HG03442 (cell line): Measurements from ENCODE around the gene ODAD4.

Experiments used
- ATAC-seq: cut with Tn5 transposase; IDR thresholded peaks from one replicate; pipeline ENCODE4 v1.9.1; 2021; ENCODE audit warnings: mild to moderate bottlenecking, moderate library complexity; ENCODE audit not compliant: unreplicated experiment

The ODAD4 gene, protein sequence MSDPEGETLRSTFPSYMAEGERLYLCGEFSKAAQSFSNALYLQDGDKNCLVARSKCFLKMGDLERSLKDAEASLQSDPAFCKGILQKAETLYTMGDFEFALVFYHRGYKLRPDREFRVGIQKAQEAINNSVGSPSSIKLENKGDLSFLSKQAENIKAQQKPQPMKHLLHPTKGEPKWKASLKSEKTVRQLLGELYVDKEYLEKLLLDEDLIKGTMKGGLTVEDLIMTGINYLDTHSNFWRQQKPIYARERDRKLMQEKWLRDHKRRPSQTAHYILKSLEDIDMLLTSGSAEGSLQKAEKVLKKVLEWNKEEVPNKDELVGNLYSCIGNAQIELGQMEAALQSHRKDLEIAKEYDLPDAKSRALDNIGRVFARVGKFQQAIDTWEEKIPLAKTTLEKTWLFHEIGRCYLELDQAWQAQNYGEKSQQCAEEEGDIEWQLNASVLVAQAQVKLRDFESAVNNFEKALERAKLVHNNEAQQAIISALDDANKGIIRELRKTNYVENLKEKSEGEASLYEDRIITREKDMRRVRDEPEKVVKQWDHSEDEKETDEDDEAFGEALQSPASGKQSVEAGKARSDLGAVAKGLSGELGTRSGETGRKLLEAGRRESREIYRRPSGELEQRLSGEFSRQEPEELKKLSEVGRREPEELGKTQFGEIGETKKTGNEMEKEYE

DNA sequence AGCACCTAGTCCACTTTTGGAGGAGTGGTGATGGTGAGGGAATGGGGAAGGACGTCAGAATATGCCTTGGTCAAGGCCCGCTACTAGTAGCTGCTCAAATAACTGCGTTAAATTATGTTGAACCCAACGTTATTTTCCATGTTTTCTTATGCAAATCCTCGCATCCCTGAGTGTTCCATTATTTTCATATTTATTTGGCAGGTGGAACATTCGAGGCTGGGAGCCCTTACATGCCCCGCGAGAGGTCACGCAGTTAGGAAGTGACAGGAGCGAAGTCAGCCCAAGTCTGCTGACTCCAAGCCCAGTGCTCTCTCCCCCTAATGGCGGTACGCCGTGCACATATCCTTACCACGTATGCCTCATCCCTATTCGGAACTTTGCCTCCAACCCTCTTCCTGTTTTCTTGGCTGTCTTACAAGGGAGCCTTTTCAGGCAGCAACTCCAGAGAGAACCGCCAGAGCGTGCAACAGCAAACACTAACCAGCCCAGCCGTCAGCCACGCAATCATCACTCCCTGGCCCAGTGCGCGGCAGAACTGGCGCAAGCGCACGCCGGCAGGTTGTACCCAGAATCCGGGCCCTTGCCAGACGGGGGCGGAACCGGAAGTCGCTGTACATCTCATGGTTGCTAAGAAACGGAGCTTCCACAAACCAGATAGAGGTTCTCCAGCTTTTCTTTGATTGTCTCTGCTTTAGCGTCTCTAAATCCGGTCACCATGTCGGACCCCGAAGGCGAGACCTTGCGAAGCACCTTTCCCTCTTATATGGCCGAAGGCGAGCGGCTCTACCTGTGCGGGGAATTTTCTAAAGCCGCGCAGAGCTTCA lies at the start of gene ODAD4:
Gene ODAD4, plus strand, starts transcription at position 609 of the 824 bp plus-strand sequence. Its CDS starts 107 bp downstream, at position 716.
- ATAC-seq: peak; percentile 90

DNA sequence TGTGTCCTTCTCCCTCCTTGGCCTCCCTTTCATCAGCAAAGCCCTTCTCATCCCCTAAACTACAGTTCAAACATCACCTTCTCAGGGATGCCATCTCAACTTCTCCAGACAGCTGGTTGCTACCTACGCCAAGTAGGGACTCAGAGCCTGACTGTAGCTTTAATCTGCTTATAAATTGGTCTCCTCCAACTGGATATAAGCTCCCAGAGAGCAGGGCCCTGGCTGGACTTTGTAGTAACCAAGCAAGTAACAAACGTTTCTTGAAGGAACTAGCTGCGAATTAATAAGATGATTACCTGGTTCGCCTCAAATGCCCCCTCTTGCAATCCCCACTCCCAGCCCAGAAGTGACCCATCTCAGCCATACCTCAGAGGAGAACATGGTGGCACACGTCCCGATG lies 47.7 kb upstream of the ODAD4 start:
- ATAC-seq: no peak

DNA sequence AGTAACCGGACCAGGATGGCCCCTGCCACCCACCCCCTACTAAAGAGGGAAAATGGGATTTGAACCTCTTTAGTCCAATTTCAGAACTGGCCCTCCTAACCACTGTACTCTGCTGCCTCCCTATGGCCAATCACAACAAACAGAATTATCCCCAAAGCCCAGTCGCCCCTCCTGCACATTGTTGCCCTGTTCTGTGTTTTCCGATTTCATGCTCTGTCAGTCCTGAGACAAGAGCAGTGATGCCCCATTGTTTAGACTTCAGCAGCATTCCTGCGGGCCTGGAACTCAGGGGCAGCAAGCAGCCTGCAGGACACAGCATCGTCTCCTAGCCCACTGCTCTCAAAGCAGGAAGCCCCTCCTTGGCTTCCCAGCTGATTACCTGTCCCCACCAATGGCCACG lies 44.7 kb upstream of the ODAD4 start:
- no peak for ATAC-seq

DNA sequence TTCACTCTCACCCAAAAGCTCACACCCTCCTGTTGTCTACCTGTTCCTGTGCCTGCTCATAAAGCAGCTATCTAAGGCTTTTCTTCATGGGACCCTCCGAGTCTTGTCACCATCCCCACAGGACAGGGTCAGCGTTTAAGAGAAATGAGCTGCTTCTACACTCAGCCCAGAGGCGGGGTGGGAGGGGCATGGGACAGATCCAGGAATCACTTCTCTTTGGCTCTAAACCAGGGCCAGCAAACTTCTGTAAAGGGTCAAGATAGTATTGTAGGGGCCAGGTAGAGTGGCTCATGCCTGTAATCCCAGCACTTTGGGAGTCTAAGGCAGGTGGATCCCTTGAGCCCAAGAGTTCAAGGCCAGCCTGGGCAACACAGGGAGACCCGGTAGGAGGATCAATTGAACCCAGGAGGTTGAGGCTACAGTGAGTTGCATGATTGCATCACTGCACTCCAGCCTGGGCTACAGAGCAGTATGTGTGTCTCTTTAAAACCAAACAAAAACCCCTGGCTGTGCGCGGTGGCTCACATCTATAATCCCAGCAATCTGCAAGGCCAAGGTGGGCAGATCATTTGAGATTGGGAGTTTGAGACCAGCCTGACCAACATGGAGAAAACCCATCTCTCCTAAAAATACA lies 42.0 kb upstream of the ODAD4 start:
- no peak for ATAC-seq

DNA sequence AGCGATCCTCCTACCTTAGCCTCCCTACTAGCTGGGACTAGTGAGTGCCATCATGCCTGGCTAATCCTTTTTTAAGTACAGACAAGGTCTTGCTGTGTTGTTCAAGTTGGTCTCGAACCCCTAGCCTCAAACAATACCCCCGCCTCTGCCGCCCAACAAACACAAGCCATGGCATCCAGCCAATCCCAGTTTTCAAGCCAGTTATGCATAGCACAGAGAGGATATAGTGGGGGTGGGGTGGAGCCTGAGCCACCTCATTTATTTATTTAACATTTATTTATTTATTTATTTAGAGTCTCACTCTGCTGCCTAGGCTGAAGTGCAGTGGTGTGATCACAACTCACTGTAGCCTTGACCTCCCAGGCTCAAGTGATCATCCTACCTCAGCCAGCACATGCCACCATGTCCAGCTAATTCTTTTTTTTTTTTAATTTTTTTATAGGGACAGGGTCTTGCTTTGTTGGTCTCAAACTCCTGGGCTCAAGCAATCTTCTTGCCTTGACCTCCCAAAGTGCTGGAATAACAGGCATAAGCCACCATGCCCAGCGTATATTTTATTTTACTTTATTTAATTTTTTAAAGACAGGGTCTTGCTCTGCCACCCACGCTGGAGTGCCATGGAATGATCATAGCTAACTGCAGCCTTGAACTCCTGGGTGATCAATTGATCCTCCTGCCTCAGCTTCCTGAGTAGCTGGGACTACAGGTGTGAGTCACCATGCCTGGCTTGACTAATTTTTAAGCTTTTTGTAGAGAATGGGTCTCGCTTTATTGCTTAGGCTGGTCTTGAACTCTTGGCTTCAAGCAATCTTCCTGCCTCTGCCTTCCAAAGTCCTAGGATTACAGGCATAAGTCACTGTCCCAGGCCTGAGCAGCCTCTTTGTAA lies 39.0 kb upstream of the ODAD4 start:
- ATAC-seq: no peak

DNA sequence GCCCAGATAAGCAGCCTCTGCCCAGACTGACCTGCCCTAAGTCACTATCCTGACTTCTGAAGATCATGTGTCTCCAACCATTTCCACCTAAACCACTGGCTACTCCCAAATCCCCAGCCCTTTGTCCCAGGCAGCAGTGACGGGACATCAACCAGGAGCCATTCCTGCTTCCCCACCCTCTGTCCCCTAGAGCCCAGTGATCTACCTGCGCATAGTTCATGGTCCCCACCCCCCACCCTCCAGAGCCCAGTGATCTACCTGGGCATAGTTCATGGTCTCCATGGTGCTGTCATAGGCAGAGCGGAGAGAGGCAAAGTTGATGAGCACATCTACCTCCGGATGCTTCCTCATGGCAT lies 38.4 kb upstream of the ODAD4 start:
- ATAC-seq: no peak

DNA sequence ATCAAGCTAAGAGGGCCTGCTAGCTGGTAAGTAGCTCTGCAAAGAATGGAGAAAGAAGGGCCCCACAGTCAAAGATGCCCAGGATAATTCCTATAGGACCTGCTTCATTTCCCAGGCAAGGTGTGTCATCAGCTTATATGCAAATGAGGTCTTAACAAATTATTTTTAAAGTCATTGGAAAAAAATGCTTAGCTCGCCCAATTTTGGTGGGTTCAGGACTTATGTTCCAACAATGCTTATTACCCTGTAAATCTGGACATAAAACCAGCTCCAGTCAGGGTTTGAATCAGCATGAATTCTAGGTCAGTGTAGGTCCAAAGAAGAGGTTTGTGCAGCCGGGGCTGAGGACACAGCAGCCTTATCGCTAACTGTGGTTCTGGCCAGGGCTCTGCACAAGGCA lies 37.0 kb upstream of the ODAD4 start:
- ATAC-seq: no peak

DNA sequence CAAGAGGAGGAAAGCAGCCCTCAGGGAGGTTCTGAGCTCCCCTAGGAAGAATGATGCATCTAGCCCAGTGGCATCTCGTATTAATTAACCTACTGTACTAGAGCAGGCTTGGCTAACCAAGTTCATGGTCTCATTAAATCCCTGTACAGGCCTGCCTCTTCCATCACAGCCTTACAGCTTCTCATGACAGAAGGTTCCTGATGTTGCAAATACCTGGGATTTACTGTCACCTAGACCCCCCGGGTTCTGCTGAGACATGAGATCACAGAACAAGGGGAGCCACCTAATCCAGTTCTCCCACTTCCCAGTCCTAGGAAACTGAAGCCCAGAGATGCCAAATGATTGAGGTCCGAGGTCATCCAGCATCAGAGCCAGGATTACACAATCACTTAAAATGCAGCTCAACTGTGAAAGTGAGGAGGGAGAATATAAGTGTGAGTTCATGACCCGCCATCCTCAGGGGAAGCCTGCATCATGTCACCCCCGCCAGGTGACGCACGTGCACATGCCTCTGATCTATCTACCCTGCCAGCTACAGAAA lies 35.6 kb upstream of the ODAD4 start:
- ATAC-seq: no peak

DNA sequence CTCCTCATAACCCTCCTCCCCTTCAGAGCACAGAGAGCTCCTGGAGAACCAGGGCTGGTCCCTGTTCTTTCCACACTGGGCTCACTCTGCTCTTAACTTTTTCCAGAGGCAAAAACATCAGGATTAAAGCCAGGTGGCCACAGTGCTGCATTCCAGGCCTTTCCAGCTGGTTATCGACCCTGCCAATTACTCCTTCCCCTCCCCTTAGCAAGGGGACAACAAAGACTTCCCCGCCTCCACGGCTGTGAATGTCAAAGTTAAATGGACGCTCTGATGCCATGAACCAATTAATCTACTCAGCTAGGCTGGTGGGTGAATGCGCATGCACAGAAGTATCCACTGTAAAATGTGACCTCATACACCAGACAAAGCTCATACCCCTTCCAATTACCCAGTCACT lies 34.8 kb upstream of the ODAD4 start:
- no peak for ATAC-seq

DNA sequence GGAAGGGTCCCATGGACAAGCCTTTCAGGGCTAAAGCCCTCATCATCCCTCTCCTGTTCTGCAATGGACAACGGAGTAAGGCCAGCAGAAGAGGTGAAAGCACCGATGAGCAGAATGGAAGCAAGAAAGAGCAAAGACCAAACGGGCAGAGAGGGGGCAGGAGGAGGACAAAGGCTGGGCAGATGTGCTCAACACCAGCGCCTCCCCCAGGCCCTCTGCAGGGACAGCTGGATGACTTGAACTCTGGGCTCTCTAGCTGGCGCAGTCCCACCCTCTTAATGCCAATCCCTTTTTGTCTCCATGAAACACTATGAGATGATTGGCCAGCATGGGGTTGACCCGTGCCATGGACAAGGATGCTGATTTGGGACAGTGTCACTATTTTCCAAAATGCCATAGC lies 33.7 kb upstream of the ODAD4 start:
- no peak for ATAC-seq

DNA sequence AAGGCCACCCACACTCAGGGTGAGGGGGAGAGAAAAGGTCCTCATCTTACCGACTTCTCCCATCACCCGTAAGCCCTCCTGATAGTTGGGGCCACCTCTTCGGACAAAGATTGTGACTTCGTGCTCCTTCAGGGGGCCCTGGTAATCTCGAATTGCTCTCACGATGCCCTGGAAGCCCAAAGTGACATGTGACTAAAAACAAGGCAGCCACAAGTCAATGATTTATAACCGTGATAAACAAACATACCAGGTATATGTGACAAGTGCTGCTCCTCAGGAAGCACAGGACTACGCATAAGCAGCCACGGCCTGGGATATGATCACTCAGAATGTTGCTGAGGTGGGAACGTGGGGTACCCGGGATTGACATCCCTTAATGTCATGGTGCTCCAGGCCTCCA lies 28.8 kb upstream of the ODAD4 start:
- no peak for ATAC-seq

DNA sequence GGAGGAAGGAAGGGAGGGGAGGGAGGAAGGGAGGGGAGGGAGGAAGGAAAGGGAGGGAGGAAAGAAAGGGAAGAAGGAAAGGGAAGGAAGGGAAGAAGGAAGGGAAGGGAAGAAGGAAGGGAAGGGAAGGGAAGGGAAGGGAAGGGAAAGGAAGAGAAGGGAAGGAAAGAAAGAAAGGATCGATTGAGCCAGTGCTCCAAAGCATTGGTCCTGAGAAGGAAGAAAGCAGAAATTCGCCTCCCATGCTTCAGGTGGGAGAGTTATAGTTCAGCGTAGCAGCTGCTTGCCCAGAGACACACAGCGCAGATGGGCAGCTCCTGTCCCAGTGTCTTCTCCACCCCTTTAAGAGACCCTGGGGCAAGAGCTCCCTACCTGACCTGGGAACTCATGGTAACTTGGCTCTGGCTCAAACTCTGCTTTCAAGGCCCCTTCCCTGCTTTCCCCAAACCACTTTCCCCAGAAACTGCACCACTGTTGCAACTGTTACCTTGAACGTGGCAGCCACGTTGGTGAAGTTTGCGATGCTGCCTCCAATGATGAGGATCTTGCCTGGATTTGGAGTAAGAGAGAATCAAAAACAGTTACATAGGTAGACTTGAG lies 26.1 kb upstream of the ODAD4 start:
- no peak for ATAC-seq

DNA sequence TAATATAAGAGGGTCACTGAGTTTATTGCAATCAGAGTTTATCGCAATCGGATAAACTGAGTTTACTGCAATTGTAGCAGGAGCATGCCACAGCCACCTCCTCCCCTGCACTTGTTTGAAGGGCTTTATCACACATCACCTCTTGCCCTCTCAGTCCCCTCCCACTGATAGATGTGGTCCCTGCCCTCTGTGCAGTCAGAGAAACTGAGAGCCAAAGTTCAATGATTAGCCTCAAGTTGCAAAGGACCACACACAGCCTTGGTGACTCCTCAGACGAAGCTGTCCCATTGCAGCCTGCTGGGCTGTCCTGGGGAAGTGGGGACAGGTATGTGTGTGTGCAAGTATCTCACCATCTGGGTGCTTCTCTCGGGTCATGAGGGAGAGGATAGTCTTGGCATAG lies 25.2 kb upstream of the ODAD4 start:
- ATAC-seq: no peak

DNA sequence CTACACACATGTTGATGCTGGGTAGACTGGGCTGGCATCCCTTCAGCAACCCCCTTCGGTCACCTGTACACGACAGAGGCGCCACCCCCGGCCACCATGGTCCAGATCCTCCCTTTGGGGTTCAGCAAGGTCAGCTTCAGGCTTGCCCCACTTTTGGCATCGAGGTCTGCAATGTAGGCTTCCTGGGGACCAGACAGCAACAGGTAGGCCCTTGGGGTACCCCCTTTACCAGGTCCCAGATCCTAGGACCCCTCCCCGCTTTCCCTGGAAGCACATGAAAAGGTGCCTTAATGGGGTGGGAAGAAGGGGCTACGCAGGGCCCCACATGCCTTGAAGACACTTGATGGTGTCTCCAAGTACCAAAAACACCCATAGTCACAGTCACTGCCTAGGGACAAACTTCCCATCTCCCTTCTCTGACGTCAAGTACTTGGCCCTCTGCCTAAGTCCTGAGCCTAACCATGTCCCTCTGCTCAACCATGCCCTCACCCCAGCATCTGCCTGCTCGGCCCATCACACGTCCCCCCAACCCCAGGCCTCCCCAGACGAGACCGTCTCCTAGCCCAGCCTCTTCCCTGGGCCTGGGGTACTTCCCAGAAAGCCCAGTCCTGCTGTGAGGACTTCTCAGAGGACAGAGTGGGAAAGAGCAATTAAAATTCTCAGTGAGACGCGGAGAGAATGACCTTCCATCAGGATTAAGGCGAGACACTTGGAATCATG lies 23.8 kb upstream of the ODAD4 start:
- no peak for ATAC-seq

DNA sequence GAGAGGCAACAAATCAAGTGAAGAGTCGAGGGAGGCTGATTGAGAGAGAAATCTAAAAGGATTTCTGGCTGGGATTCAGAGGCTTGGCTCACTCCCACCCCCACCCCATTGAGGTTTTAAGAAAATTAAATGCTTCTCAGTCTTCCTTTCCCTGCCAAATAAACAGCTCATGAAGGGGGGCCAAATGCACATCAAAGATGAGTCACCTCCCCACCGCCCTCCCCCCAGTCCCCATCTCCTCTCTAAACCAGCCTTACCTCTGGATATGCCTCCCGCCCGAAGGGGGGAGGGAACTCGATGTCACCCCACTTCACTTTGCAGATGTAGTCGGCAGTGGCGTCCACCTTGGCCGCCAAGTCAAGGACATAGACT lies 23.2 kb upstream of the ODAD4 start:
- ATAC-seq: no peak

DNA sequence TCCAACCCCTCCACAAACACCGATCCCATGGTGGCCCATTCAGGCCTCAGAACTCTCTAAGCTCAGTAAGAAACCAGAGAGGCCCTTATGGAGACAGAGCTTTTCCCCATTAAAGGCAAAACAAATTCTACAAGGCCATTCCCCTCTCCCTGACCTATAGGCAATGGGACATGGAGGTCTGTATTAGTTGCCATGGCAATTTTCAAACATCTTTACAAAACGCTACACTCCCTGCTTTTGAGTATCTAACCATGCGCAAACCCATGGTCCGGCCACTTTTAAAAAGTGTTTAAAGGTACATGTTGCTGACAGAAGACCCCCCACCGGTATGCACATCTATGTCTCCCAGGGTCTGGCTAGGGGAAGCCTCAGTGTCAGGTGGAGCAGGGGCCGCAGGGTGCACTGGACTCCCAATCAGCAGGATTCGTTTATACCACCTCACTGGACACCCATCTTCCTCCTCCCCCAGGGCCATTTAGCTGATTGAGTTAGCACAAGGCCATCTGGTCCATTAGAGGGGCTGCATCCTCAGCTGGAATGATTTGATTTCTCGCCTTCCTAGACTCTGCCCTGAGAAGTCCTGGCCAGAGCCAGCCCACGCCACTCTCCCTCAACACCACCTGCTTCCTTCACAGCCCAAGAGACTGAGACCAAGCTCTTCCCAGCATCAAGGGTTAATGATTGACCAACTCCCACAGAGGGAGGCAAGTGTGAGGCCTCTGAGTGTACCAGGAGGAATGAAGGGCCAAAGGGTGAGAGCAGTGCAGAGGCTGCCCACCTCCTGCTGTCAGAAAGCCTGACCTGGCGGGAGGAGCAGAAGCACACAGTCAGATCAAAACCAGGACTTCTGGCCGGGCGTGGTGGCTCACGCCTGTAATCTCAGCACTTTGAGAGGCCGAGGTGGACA lies 22.5 kb upstream of the ODAD4 start:
- no peak for ATAC-seq

DNA sequence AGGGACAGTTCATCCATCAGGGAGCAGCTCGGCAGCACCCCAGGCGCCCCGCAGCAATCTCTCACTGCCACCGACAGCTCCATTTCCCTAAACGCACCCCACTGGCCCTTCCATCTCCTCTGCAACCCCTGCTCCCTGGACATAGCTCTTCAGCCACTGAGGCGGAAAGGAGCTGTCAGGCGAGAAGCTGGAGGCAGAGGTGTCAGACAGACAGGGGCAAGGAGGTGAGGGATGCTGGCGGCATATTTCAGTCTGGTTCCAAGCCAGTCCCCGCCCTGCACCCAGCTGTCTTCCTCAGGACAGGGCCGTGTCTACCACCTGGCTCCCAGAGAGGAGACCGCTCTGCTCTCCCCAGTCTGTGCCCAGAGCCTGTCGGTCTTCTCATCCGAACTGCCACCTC lies 21.3 kb upstream of the ODAD4 start:
- no peak for ATAC-seq
